Activated B cell treated with CpG ODN at 0.5 μM for 24 hours (primary cell): ENCODE results near the gene TUBGCP3. TPM values are rescaled to one million over a fixed set of nuclear protein-coding genes. Genes with fewer than 3 reads are reported as not detected.

ENCODE experiments used
- ATAC-seq: fragments of 200-7000 bp; cut with Tn5 transposase; one replicate; pipeline ENCODE4 v1.10.0; 2021; ENCODE audit warnings: low read depth, mild to moderate bottlenecking, moderate library complexity
- CTCF ChIA-PET: fragments of 350-600 bp; sonication (Branson Sonifier 250); formaldehyde crosslinking; loops from one replicate; lab custom pipeline; 2021; ENCODE audit warnings: antibody characterized with exemption; lab: Charles Lee
- POLR2A ChIA-PET: fragments of 350-600 bp; sonication (Branson Sonifier 250); formaldehyde crosslinking; loops from one replicate; lab custom pipeline; 2021; ENCODE audit warnings: antibody characterized with exemption; lab: Charles Lee
- DNase-seq: peaks from one replicate; pipeline ENCODE4 v3.0.0; 2022
- H3K27ac Mint-ChIP-seq: one replicate; pipeline ENCODE4 v1.8.0; 2020; ENCODE audit warnings: mixed read lengths
- H3K27me3 Mint-ChIP-seq: one replicate; pipeline ENCODE4 v1.8.0; 2021; ENCODE audit warnings: mixed read lengths
- H3K36me3 Mint-ChIP-seq: one replicate; pipeline ENCODE4 v1.8.0; 2021; ENCODE audit warnings: low read depth, mixed read lengths
- H3K4me1 Mint-ChIP-seq: one replicate; pipeline ENCODE4 v1.8.0; 2021; ENCODE audit warnings: mixed read lengths
- H3K4me3 Mint-ChIP-seq: one replicate; pipeline ENCODE4 v1.8.0; 2020; ENCODE audit warnings: mild to moderate bottlenecking, mixed read lengths
- H3K9me3 Mint-ChIP-seq: one replicate; pipeline ENCODE4 v1.8.0; 2020; ENCODE audit warnings: mixed read lengths
- CTCF ChIP-seq: fragments of 200-600 bp; IDR thresholded peaks from one replicate; pipeline ENCODE4 v1.8.0; 2022; ENCODE audit warnings: antibody characterized with exemption, mild to moderate bottlenecking
- intact Hi-C: fragments of 100-400 bp; cut with micrococcal nuclease; formaldehyde crosslinking; loops from one replicate; pipeline ENCODE4 v1.15.1; 2024
- total RNA-seq: library from RNA; stranded (reverse); gene quantifications from 2 replicates; pipeline ENCODE4 v1.2.3, GENCODE V29; 2022

Gene TUBGCP3
- total RNA-seq, 1 donor from 2014 or later, result 57.4 TPM

GRCh38 chr13:112448621-112449544 is 139.1 kb downstream of the TUBGCP3 start:
- no peaks in the 10 kb centered on the region for H3K27me3 Mint-ChIP-seq
- DNase-seq (no peak), ATAC-seq (no peak)
- intact Hi-C loops, result no loop called here
- POLR2A ChIA-PET, result no interaction called here
- CTCF ChIA-PET, result no interaction called here
- H3K36me3 Mint-ChIP-seq, result no peaks in the 10 kb centered on the region
- H3K27ac Mint-ChIP-seq, result no peak overlapping the region
- no peak for TF ChIP-seq CTCF
- no peaks in the 10 kb centered on the region for H3K9me3 Mint-ChIP-seq
- no peak overlapping the region for H3K4me3 Mint-ChIP-seq
- no peaks in the 10 kb centered on the region for H3K4me1 Mint-ChIP-seq

GRCh38 chr13:112447761-112448603 is 140.0 kb downstream of the TUBGCP3 start:
- Mint-ChIP-seq H3K27ac (no peak overlapping the region), H3K9me3 (no peaks in the 10 kb centered on the region), H3K27me3 (peaks cover 5% of the 10 kb centered on the region), H3K36me3 (no peaks in the 10 kb centered on the region), H3K4me3 (no peak overlapping the region), H3K4me1 (no peaks in the 10 kb centered on the region)
- ChIA-PET CTCF (no interaction called here), POLR2A (no interaction called here)
- ATAC-seq (no peak), DNase-seq (no peak)
- no peak for TF ChIP-seq CTCF
- intact Hi-C loops, result no loop called here

- H3K27me3 Mint-ChIP-seq, result peaks cover 5% of the 10 kb centered on the region
- ChIA-PET CTCF (no interaction called here), POLR2A (no interaction called here)
- H3K4me1 Mint-ChIP-seq, result no peaks in the 10 kb centered on the region
- no peak overlapping the region for H3K4me3 Mint-ChIP-seq
- TF ChIP-seq CTCF, result no peak
- no peaks in the 10 kb centered on the region for H3K9me3 Mint-ChIP-seq
- intact Hi-C loops, result no loop called here
- no peaks in the 10 kb centered on the region for H3K36me3 Mint-ChIP-seq
- ATAC-seq (no peak), DNase-seq (no peak)
- H3K27ac Mint-ChIP-seq, result no peak overlapping the region
These were observed 140.6 kb downstream of the TUBGCP3 start for GRCh38 chr13:112447306-112447705.

GRCh38 chr13:112446867-112447266 is 141.1 kb downstream of the TUBGCP3 start:
- ATAC-seq, result no peak
- Mint-ChIP-seq H3K4me1 (no peaks in the 10 kb centered on the region), H3K27ac (no peak overlapping the region), H3K4me3 (no peak overlapping the region), H3K9me3 (no peaks in the 10 kb centered on the region), H3K27me3 (peaks cover 5% of the 10 kb centered on the region), H3K36me3 (no peaks in the 10 kb centered on the region)
- intact Hi-C loops, result no loop called here
- CTCF ChIA-PET, result no interaction called here
- POLR2A ChIA-PET, result no interaction called here
- no peak for TF ChIP-seq CTCF
- no peak for DNase-seq

GRCh38 chr13:112446347-112446861 is 141.5 kb downstream of the TUBGCP3 start:
- Mint-ChIP-seq H3K36me3 (no peaks in the 10 kb centered on the region), H3K9me3 (no peaks in the 10 kb centered on the region), H3K27ac (no peak overlapping the region), H3K27me3 (peaks cover 6% of the 10 kb centered on the region), H3K4me3 (no peak overlapping the region), H3K4me1 (no peaks in the 10 kb centered on the region)
- POLR2A ChIA-PET, result no interaction called here
- TF ChIP-seq CTCF, result no peak
- CTCF ChIA-PET, result no interaction called here
- intact Hi-C loops, result no loop called here
- ATAC-seq (no peak), DNase-seq (no peak)
